ENCODE results near the gene CLASRP.
"Not testable (repeated sequence)": the region's sequence is repeated elsewhere in the genome, so short reads cannot be mapped to it uniquely, and the experiment has no call there.

CLASRP gene

DNA sequence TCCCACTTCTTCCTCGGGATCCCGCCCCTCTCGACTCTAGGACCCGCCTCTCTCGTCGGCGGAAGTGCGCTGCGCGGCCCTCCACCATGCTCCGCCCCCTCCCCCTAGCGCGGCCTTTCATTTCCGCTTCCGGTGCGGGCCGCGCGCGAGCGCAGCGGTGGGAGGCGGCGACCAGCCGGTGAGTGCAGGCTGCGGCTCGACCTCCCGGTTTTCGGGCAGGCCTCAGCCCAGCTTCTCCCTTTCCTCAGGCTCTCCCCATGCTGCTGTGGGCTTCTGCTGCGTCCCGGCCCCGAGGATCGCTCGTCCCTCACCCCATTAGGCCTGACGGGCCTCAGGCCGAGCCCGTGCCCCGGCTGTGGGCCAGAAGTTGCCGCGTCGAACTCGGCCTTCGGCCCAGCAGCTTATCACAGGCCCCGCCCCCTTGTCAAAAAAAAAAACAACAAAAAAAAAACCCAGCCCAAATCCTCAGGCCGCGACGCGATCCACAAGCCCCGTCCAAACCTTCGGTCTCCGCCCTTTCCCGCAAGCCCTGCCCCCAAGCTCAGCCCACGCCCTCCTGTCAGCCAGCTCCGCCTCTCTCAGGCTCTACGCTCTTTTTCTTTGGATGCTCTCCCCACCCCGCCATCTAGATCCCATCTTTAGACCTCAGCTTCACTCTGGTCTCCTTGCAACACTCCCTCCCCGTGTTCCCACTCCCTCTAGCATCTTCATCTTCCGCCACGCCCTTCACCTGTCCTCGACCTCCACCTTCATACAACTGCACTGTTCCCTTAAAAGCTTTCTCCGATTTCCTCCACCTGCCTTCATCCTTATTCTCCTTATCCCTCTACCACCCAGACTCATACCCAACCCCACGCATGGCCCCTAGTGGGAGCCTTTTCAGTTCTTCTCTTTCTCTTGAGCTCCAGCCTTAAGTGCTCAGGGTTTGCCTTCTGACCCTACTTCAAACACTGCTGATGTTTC, at the start of gene CLASRP:
Gene CLASRP (plus strand): TSS at position 115 of the 963 bp plus-strand sequence. CDS start 1,168 bp downstream, outside the sequence.
- Mint-ChIP-seq H3K27ac (peak within 1 kb of the TSS; percentile 91), H3K4me3 (peak within 1 kb of the TSS; percentile 94), H3K9me3 (no peaks in the 10 kb centered on the region), H3K4me1 (peaks cover 35% of the 10 kb centered on the region), H3K27me3 (no peaks in the 10 kb centered on the region), H3K36me3 (ENCODE audit: low read depth) (peaks cover 37% of the 10 kb centered on the region)
- DNase-seq (peak; percentile 92), ATAC-seq (peak; percentile 94)

DNA sequence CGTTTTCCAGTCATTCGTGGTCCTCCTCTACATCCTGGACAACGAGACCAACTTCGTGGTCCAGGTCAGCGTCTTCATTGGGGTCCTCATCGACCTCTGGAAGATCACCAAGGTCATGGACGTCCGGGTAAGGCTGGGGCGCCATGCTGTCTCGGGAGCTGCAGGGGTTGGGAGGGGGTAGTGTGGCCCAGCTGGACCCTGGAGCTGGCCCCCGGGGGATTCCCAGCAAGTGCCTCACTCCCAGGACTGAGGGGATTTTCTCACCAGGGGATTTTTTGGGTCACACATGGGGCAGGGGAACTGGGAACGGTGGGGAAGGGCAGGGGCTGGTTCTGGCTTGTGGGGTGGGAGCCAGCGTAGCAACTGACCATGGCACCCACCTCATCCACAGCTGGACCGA, 48.4 kb upstream of the CLASRP start:
- no peaks in the 10 kb centered on the region for H3K9me3 Mint-ChIP-seq
- DNase-seq (no peak), ATAC-seq (no peak)
- no peaks in the 10 kb centered on the region for H3K27me3 Mint-ChIP-seq
- H3K36me3 Mint-ChIP-seq (ENCODE audit: low read depth), result peaks cover 5% of the 10 kb centered on the region
- H3K4me3 Mint-ChIP-seq, result no peak overlapping the region
- H3K27ac Mint-ChIP-seq, result no peak overlapping the region
- no peaks in the 10 kb centered on the region for H3K4me1 Mint-ChIP-seq

GRCh38 chr19:44990966-44991365, 47.9 kb upstream of the CLASRP start:
- no peaks in the 10 kb centered on the region for H3K9me3 Mint-ChIP-seq
- ATAC-seq (no peak), DNase-seq (no peak)
- H3K27me3 Mint-ChIP-seq, result no peaks in the 10 kb centered on the region
- no peaks in the 10 kb centered on the region for H3K4me1 Mint-ChIP-seq
- H3K27ac Mint-ChIP-seq, result no peak overlapping the region
- no peak overlapping the region for H3K4me3 Mint-ChIP-seq
- H3K36me3 Mint-ChIP-seq (ENCODE audit: low read depth), result peaks cover 5% of the 10 kb centered on the region

- Mint-ChIP-seq H3K9me3 (no peaks in the 10 kb centered on the region), H3K36me3 (ENCODE audit: low read depth) (peaks cover 5% of the 10 kb centered on the region), H3K27me3 (no peaks in the 10 kb centered on the region), H3K27ac (no peak overlapping the region), H3K4me3 (no peak overlapping the region), H3K4me1 (no peaks in the 10 kb centered on the region)
- DNase-seq (no peak), ATAC-seq (no peak)
These were observed 46.3 kb upstream of the CLASRP start for GRCh38 chr19:44992336-44993163.

DNA sequence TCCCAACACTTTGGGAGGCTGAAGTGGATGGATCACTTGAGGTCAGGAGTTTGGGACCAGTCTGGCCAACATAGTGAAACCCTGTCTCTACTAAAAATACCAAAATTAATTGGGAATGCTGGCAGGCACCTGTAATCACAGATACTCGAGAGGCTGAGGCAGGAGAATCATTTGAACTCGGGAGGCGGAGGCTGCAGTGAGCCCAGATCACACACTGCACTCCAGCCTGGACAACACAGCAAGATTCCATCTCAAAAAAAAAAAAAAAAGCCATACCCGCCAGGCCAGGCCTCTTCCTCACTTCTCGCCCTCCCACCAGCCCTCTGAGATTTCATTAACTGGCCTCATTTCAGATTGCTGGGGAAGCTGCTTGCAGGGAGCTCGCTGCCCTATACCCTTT, 45.3 kb upstream of the CLASRP start:
- Mint-ChIP-seq H3K4me1 (no peaks in the 10 kb centered on the region), H3K4me3 (no peak overlapping the region), H3K27me3 (no peaks in the 10 kb centered on the region), H3K36me3 (ENCODE audit: low read depth) (peaks cover 2% of the 10 kb centered on the region), H3K27ac (no peak overlapping the region), H3K9me3 (no peaks in the 10 kb centered on the region)
- DNase-seq (no peak), ATAC-seq (no peak)

DNA sequence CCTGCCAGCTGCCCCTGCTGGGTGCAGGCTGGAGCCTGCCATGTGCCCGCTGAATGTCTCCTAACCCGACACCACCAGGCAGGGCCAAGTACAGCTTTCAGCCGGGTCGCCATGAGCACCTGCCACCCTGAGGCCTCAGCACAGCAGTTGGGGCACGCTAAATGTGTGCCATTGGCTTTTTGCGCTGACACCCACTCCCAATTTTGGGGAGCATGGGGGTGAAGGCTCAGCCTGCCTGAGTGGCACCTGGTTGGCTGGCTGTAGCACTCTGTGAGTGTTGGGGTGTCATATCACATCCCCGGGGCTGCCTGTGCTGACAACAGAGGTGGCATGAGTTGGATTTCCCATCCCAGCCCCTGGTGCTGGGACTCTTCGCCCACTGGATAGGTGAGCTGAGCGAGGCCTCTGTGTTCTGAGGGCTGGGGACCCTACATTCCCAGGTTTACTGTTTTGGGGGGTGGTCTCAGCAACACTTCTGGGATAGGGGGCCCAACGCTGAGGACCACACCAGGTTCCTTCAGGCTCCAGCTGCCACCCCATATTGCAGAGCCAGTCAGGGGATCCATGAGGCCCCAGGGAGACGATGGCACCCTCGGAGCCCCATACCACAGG, 44.8 kb upstream of the CLASRP start:
- DNase-seq (no peak), ATAC-seq (no peak)
- Mint-ChIP-seq H3K27me3 (no peaks in the 10 kb centered on the region), H3K4me1 (no peaks in the 10 kb centered on the region), H3K4me3 (no peak overlapping the region), H3K27ac (no peak overlapping the region), H3K9me3 (no peaks in the 10 kb centered on the region), H3K36me3 (ENCODE audit: low read depth) (peaks cover 2% of the 10 kb centered on the region)

GRCh38 chr19:44998025-44998424, 40.8 kb upstream of the CLASRP start:
- Mint-ChIP-seq H3K36me3 (ENCODE audit: low read depth) (peaks cover 7% of the 10 kb centered on the region), H3K4me3 (no peak overlapping the region), H3K4me1 (peaks cover 18% of the 10 kb centered on the region), H3K9me3 (no peaks in the 10 kb centered on the region), H3K27me3 (no peaks in the 10 kb centered on the region), H3K27ac (no peak overlapping the region)
- ATAC-seq (no peak), DNase-seq (no peak)

DNA sequence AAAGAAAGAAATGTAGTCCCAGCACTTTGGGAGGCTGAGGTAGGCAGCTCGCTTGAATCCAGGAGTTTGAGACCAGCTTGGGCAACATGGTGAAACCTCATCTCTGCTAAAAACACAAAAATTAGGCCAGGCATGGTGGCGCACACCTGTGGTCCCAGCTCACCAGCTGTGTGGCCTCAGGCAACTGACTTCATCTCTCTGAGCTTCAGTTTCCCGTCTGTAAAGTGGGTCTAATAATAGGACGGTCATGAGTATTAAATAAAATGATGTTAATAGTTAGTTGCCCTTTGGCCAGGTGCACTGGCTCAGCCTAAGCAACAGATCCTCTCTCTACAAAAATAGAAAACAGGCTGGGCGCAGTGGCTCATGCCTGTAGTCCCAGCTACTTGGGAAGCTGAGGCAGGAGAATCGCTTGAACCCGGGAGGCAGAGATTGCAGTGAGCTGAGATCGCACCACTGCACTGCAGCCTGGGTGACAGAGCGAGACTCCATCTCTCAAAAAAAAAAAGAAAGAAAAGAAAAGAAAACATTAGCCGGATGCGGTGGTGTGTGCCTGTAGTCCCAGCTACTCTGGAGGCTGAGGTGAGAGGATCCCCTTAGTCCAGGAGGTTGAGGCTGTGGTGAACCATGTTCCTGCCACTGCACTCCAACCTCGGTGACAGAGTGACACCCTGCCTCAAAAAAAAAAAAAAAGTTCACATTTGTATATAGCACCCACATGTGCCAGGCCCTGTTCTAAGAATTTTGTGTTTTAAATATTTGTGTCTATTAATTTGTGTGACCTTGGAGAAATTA, 39.5 kb upstream of the CLASRP start:
- H3K9me3 Mint-ChIP-seq, H3K4me3 Mint-ChIP-seq, H3K27ac Mint-ChIP-seq, ATAC-seq, H3K27me3 Mint-ChIP-seq, DNase-seq: not testable (repeated sequence)
- H3K4me1 Mint-ChIP-seq, result peaks cover 20% of the 10 kb centered on the region
- peaks cover 10% of the 10 kb centered on the region for H3K36me3 Mint-ChIP-seq (ENCODE audit: low read depth)

GRCh38 chr19:45000665-45001064, 38.2 kb upstream of the CLASRP start:
- not testable (repeated sequence) for DNase-seq, ATAC-seq, H3K27me3 Mint-ChIP-seq, H3K9me3 Mint-ChIP-seq
- Mint-ChIP-seq H3K4me1 (peaks cover 20% of the 10 kb centered on the region), H3K4me3 (peak overlapping the region; percentile 56), H3K36me3 (ENCODE audit: low read depth) (peaks cover 10% of the 10 kb centered on the region), H3K27ac (peak overlapping the region; percentile 46)

- no peaks in the 10 kb centered on the region for H3K27me3 Mint-ChIP-seq
- H3K36me3 Mint-ChIP-seq (ENCODE audit: low read depth), result peaks cover 16% of the 10 kb centered on the region
- peaks cover 20% of the 10 kb centered on the region for H3K4me1 Mint-ChIP-seq
- H3K9me3 Mint-ChIP-seq, result no peaks in the 10 kb centered on the region
- H3K4me3 Mint-ChIP-seq, result peak within 1 kb of the TSS; percentile 92
- peak; percentile 68 for ATAC-seq
- peak within 1 kb of the TSS; percentile 96 for H3K27ac Mint-ChIP-seq
- peak; percentile 98 for DNase-seq
These were observed 37.6 kb upstream of the CLASRP start, which contains the start of gene RELB for GRCh38 chr19:45001087-45001739. Gene RELB (plus strand): TSS chr19:45001464. CDS start chr19:45001580, 116 bp downstream.

- H3K4me3 Mint-ChIP-seq, result no peak overlapping the region
- H3K27me3 Mint-ChIP-seq, result no peaks in the 10 kb centered on the region
- DNase-seq (no peak), ATAC-seq (no peak)
- no peaks in the 10 kb centered on the region for H3K9me3 Mint-ChIP-seq
- H3K36me3 Mint-ChIP-seq (ENCODE audit: low read depth), result peaks cover 23% of the 10 kb centered on the region
- peaks cover 20% of the 10 kb centered on the region for H3K4me1 Mint-ChIP-seq
- H3K27ac Mint-ChIP-seq, result no peak overlapping the region
These were observed 35.4 kb upstream of the CLASRP start for GRCh38 chr19:45003485-45003884.

- DNase-seq (no peak), ATAC-seq (no peak)
- Mint-ChIP-seq H3K36me3 (ENCODE audit: low read depth) (peaks cover 31% of the 10 kb centered on the region), H3K9me3 (no peaks in the 10 kb centered on the region), H3K4me3 (no peak overlapping the region), H3K27me3 (no peaks in the 10 kb centered on the region), H3K27ac (no peak overlapping the region), H3K4me1 (peaks cover 15% of the 10 kb centered on the region)
These were observed 33.1 kb upstream of the CLASRP start for GRCh38 chr19:45005787-45006186.

GRCh38 chr19:45008552-45008951, 30.3 kb upstream of the CLASRP start:
- peaks cover 26% of the 10 kb centered on the region for H3K36me3 Mint-ChIP-seq (ENCODE audit: low read depth)
- ATAC-seq, result no peak
- peaks cover under 1% of the 10 kb centered on the region for H3K4me1 Mint-ChIP-seq
- DNase-seq, result no peak
- no peak overlapping the region for H3K4me3 Mint-ChIP-seq
- no peaks in the 10 kb centered on the region for H3K9me3 Mint-ChIP-seq
- no peak overlapping the region for H3K27ac Mint-ChIP-seq
- H3K27me3 Mint-ChIP-seq, result no peaks in the 10 kb centered on the region

Measured in activated naive CD8-positive, alpha-beta T cell treated with anti-CD3 and anti-CD28 coated beads, Interleukin-2, amount 50 U/mL, for 24 hours (primary cell).